ENCODE measurements around the gene EYA3.

- TF ChIP-seq ZNF274 (IDR thresholded peaks at IDR 0.05; ENCODE audit: low read depth, low read length) (no peak), SUZ12 (IDR thresholded peaks at IDR 0.05; ENCODE audit: extremely low read depth, insufficient read depth, insufficient read length) (no peak)
Observed at GRCh38 chr1:28066393-28067154, 21.8 kb downstream of the EYA3 start.

Data from NT2/D1 (cell line).